ENCODE results near the gene SLC9A6.
"Not testable (repeated sequence)": the region's sequence is repeated elsewhere in the genome, so short reads cannot be mapped to it uniquely, and the experiment has no call there.

The SLC9A6 gene

DNA sequence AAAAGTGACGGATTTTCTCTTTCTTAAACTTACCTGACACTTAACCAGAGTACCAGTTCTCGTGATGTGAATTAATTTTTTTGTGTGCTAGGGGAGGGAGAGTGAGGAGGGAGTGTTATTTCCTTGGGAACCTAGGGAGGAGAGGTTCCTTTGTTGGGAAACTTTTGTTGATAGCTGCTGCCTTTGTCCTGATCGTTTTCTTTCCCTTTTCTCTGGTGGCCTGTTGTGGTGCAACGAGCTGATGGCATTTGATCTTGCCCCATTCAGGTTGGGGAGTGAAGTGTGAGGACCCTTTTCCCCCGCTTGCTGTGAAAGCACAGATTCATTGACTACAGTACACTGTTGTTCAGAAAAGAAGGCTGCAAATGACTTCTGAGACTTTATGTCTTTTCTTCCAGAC is 59.8 kb downstream of the SLC9A6 start:
- ChIA-PET CTCF (interaction anchor here (1.7 kb wide), 1 partner anchor 118 kb away, joined by 4 read pairs; no protein-coding TSS in a partner anchor), POLR2A (no interaction called here)
- TF ChIP-seq, protein P1, sequence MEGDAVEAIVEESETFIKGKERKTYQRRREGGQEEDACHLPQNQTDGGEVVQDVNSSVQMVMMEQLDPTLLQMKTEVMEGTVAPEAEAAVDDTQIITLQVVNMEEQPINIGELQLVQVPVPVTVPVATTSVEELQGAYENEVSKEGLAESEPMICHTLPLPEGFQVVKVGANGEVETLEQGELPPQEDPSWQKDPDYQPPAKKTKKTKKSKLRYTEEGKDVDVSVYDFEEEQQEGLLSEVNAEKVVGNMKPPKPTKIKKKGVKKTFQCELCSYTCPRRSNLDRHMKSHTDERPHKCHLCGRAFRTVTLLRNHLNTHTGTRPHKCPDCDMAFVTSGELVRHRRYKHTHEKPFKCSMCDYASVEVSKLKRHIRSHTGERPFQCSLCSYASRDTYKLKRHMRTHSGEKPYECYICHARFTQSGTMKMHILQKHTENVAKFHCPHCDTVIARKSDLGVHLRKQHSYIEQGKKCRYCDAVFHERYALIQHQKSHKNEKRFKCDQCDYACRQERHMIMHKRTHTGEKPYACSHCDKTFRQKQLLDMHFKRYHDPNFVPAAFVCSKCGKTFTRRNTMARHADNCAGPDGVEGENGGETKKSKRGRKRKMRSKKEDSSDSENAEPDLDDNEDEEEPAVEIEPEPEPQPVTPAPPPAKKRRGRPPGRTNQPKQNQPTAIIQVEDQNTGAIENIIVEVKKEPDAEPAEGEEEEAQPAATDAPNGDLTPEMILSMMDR (IDR thresholded peaks at IDR 0.05; ENCODE audit: control extremely low read depth, extremely low read depth, low read depth, missing control alignments): no peak
- no peak for DNase-seq (ENCODE audit: extremely low spot score)

DNA sequence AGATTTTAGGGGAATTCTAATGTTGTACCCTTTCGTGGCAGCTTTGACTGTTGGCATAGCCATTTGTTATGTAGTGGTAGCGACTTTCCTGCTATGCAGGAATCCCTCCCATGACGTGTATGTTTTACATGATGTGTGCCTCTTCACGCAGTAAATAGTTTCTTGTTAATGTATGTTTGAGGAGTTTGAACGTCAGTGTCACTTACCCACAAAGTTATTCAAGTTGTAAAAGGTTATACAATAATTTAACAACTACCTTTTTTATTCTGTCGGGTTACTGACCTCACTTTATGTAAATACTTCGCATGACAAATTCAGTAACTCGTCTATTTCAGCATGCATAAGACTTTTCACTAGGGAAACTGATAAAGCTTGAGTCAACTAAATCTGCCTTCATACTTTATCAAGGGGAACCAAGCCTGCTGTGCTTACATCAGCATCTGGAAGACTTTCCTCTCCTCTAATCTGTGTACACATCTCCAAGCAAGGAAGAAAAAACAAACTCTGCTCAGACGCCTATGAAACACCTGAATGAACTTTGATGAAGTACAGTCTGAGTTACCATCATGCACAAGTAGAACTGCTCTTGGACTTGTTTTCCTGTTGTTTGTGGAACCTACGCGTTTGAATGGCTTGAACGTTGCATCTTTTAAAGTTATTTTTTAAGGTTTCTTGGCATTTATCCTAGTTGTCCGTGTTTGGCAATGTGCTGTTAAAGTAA is 61.2 kb downstream of the SLC9A6 start:
- POLR2A ChIA-PET: no interaction called here

DNA sequence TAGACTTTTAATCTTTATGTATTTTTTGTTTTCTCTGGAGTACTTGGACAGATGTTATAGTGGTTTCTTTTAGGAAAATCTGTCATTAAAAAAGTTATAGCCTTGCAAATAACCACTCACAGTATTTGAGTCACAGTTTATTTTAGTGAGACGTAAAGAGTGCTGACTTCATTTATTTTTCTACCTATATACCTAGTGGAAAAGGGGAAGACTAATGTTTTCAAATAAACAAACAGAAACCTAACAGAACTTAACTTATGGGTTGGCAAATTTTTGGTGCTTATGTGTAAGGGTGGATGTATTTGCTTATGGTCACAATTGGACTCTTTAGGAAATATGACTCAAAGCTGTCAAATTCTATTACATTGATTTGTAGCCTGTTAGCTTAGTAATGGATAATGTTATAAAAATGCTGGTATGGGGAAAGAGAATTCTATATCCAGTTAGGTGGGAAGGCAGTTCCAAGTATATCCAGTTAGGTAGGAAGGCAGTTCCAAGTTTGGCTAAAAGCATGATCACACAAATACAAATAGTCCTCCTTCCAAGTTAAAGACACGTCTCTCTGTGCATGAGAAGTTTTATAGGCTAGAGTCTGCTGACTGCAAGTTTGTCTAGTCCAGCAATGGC is 61.9 kb downstream of the SLC9A6 start:
- no peak for DNase-seq (ENCODE audit: extremely low spot score)
- ChIA-PET POLR2A (no interaction called here), CTCF (no interaction called here)
- TF ChIP-seq, protein P1 (IDR thresholded peaks at IDR 0.05; ENCODE audit: control extremely low read depth, extremely low read depth, low read depth, missing control alignments): no peak

More for the DNA sequence above, 61.2 kb downstream of the SLC9A6 start:
- TF ChIP-seq, protein P1 (IDR thresholded peaks at IDR 0.05; ENCODE audit: control extremely low read depth, extremely low read depth, low read depth, missing control alignments): no peak
- CTCF ChIA-PET: no interaction called here
- no peak for DNase-seq (ENCODE audit: extremely low spot score)

DNA sequence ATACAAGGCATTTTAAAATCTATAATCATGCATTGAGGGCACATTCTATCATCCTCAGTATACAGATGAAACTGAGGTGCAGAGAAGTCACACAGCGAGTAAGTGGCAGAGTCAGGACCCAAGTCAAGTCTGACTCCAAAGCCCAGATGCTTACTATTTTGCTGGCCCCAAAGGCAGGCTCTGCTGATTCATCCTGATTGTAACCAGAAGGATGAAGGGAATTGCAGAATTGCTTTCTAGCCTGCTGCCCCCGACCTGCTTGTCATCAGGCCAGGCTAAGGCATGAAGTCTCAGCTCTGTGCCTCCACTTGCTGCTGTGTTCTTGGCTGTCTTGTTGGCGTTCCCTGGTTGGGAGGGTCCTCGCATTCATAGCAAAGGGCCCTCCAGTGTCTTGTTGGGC is 62.7 kb downstream of the SLC9A6 start:
- TF ChIP-seq, protein P1 (IDR thresholded peaks at IDR 0.05; ENCODE audit: control extremely low read depth, extremely low read depth, low read depth, missing control alignments): no peak
- ChIA-PET CTCF (no interaction called here), POLR2A (no interaction called here)
- no peak for DNase-seq (ENCODE audit: extremely low spot score)

DNA sequence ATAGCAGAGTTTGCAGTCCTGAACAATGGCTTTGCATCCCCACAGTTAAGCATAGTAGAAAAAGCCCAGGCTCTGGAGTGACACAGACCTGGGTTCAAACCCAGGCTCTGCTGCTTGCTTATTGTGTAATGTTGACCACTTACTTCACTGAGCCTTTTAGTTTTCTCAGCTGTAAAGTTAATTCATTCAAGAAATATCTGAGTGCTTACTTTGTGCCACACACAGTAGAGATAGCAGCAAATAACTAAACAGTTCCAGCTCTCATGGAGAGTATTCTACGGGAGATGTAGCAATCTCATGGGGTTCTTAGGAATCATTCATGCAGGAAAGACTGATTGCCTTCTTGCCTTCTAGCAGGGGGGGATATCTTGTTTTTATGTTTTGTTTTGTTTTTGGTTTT is 63.2 kb downstream of the SLC9A6 start:
- ChIA-PET POLR2A (no interaction called here), CTCF (no interaction called here)
- TF ChIP-seq, protein P1 (IDR thresholded peaks at IDR 0.05; ENCODE audit: control extremely low read depth, extremely low read depth, low read depth, missing control alignments): no peak
- no peak for DNase-seq (ENCODE audit: extremely low spot score)

DNA sequence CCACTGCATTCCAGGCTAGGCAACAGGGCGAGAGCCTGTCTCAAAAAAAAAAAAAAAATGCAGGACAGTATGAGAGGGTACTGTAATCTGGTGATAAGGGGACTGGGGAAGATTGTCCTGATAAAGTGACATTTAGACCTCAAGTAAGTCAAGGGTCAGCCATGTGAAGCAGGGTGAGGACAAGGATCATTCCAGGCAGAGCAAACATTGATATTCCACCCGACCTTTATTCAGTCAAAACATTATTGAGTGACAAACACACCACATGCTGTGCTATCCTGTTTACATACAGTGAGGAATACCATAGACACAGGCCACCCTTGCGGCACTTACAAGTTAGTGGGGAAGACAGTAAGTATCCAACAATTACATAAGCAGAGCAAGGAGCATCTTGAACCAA is 64.4 kb downstream of the SLC9A6 start:
- CTCF ChIA-PET: no interaction called here
- POLR2A ChIA-PET: no interaction called here
- TF ChIP-seq, protein P1 (IDR thresholded peaks at IDR 0.05; ENCODE audit: control extremely low read depth, extremely low read depth, low read depth, missing control alignments): no peak
- DNase-seq (ENCODE audit: extremely low spot score): no peak

DNA sequence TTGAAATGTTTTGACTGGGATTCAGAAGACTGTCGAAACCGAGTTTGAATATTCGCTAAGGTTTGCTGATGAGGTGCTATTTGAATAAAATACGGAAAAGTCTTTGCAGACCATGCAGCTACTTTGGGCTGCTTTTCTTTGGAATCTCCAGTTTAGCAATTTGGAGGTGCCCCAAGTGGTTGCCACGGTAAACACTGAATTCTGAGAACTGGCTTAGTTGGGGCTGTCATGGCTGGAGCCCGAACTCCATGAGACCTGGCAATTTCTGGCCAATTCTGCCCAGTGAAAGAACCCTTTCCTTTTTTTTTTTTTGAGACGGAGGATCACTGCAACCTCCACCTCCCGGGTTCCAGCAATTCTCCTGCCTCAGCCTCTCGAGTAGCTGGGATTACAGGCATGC is 65.6 kb downstream of the SLC9A6 start:
- POLR2A ChIA-PET; DNase-seq (ENCODE audit: extremely low spot score); CTCF ChIA-PET: not testable (repeated sequence)
